Cardiac muscle cell (in vitro differentiated cells and primary cell): Measurements from ENCODE around the gene SH3RF3. TPM values are rescaled to one million over a fixed set of nuclear protein-coding genes. Genes with fewer than 3 reads are reported as not detected.

Experiments
- DNase-seq, 2 donors: peaks; one replicate each; pipeline versions ENCODE4 v3.0.0 to v3.0.0-alpha.2; 2010 to 2017; ENCODE audit warnings: low read depth in 1 of 2, low spot score in 1 of 2
- H3K27ac ChIP-seq: fragments of 200-600 bp; sonication (generic); 2 replicates; pipeline ENCODE4 v1.5.1; 2016
- H3K27me3 ChIP-seq: fragments of 200-600 bp; sonication (generic); 2 replicates; pipeline ENCODE4 v1.6.0; 2016; ENCODE audit warnings: control low read depth
- H3K36me3 ChIP-seq: fragments of 200-600 bp; sonication (generic); 2 replicates; pipeline ENCODE4 v1.5.1; 2016; ENCODE audit warnings: control low read depth
- H3K4me1 ChIP-seq: fragments of 200-600 bp; sonication (generic); 2 replicates; pipeline ENCODE4 v1.8.1; 2017; ENCODE audit warnings: low read depth, mild to moderate bottlenecking, mixed run types
- H3K4me3 ChIP-seq: fragments of 200-600 bp; sonication (generic); 2 replicates; pipeline ENCODE4 v1.5.1; 2016; ENCODE audit warnings: mild to moderate bottlenecking
- H3K9me3 ChIP-seq: fragments of 200-600 bp; sonication (generic); 2 replicates; pipeline ENCODE4 v1.5.1; 2017; ENCODE audit warnings: low read depth, mild to moderate bottlenecking, control low read depth
- polyA plus RNA-seq: library from polyadenylated mRNA; unstranded; fragments of >200 nt; fragmentation: Nextera tagmentation; extraction: Ambion mirVana; gene quantifications from 2 replicates; pipeline ENCODE4 v1.2.1, GENCODE V29; 2016
- total RNA-seq: library from RNA; depleted of rRNA; stranded (reverse); fragments of >200 nt; gene quantifications from 2 replicates; pipeline ENCODE4 v1.2.3, GENCODE V29; 2016
- TF ChIP-seq, protein P1 (sequence below): IDR thresholded peaks from 2 replicates; pipeline ENCODE4 v1.5.1; 2012; ENCODE audit warnings: low read depth, mild to moderate bottlenecking, low read length

The SH3RF3 gene
- total and polyA plus RNA-seq, 2 experiments from 2014 or later, result 1.2 to 1.7 TPM

DNA sequence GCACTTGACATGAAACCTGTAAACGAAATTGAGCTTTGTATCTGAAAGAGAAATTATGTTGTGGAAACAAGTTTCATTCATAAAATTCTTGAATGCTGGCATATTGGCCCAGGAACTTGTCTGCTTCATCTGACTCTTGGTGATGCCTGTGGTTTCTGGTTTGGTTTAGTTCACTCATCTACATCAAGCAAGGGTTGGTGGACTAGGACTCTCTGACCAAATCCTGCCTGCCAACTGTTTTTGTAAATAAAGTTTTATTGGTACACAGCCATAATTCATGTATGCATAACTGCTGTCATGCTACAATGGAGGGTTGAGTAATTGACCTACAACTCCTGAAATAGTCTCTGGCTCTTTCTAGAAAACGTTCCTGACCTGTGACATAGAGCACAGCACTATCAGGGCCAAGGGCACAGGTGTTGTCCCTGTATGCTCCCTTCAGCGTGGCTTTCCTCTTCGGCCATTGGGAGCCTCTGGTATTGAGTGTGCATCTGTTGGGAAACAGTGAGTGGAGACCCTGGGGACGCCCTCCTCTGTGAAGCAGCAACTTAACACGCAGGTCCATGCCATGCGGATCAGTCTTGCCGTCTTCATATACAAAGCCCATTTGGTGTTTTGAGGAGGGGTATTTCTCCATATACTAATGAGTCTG lies 226.3 kb downstream of the SH3RF3 start:
- DNase-seq, result no peak

DNA sequence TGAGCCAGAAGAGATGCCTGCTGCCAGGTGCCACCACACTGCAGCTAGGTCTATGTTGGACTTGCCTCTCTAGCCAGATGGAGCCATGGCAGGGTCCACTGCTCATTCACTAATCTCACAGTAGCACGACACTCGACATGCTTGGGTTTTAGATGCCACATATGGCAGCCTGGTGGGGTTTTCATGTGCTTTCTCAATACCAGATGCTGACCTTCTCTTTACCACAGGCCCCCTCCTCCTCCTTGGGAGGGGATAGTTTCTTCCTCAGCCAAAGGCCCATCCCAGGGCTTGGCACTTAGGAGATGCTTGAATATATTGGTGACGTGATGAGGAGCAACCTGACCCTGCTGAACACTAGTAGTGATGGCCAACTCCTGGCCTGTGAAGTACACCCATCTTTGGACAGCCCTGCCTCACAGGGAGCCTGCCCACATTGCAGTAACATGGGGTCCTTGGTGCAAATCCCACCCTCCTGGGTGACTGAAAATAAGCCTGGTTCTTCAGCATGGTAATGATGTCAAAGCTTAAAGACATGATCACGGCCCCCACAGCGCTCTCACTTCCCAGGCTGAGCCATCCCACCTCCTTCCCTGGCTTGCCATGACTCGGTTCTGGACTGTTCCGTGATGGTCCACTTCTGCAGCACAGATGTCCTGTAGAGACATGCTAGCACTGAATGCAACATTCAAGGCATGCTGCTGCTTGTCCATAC lies 227.5 kb downstream of the SH3RF3 start:
- no peak overlapping the region for H3K27ac ChIP-seq
- H3K36me3 ChIP-seq, result no peaks in the 10 kb centered on the region
- no peaks in the 10 kb centered on the region for H3K9me3 ChIP-seq
- no peaks in the 10 kb centered on the region for H3K27me3 ChIP-seq
- TF ChIP-seq, protein P1, sequence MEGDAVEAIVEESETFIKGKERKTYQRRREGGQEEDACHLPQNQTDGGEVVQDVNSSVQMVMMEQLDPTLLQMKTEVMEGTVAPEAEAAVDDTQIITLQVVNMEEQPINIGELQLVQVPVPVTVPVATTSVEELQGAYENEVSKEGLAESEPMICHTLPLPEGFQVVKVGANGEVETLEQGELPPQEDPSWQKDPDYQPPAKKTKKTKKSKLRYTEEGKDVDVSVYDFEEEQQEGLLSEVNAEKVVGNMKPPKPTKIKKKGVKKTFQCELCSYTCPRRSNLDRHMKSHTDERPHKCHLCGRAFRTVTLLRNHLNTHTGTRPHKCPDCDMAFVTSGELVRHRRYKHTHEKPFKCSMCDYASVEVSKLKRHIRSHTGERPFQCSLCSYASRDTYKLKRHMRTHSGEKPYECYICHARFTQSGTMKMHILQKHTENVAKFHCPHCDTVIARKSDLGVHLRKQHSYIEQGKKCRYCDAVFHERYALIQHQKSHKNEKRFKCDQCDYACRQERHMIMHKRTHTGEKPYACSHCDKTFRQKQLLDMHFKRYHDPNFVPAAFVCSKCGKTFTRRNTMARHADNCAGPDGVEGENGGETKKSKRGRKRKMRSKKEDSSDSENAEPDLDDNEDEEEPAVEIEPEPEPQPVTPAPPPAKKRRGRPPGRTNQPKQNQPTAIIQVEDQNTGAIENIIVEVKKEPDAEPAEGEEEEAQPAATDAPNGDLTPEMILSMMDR, result no peak
- H3K4me1 ChIP-seq, result no peaks in the 10 kb centered on the region
- H3K4me3 ChIP-seq, result no peak overlapping the region
- DNase-seq, result no peak

More for the DNA sequence above, 226.3 kb downstream of the SH3RF3 start:
- no peak overlapping the region for H3K4me3 ChIP-seq
- H3K4me1 ChIP-seq, result peaks cover 3% of the 10 kb centered on the region
- H3K36me3 ChIP-seq, result no peaks in the 10 kb centered on the region
- TF ChIP-seq, protein P1, result no peak
- no peaks in the 10 kb centered on the region for H3K27me3 ChIP-seq
- H3K27ac ChIP-seq, result no peak overlapping the region
- H3K9me3 ChIP-seq, result no peaks in the 10 kb centered on the region

DNA sequence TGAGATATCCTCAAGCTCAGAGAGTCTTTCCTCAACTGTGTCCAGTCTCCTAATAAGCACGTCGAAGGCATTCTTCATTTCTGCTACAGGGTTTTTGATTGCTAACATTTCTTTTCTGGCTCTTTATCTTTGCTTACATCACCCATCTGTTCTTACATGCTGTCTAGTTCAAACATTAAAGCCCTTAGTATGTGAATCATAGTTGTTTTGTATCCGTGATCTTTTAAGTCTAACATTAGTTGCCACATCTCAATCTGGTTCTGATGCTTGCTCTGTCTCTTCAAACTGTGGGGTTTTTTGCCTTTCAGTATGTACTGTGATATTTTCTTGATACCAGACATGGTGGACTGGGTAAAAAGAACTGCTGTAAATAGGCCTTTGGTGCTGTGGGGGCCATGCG lies 235.2 kb downstream of the SH3RF3 start:
- Histone ChIP-seq H3K4me3 (no peak overlapping the region), H3K27me3 (no peaks in the 10 kb centered on the region), H3K9me3 (no peaks in the 10 kb centered on the region), H3K4me1 (no peaks in the 10 kb centered on the region), H3K27ac (no peak overlapping the region), H3K36me3 (no peaks in the 10 kb centered on the region)
- DNase-seq, result peak in 1 of 2 donors; percentile 19
- TF ChIP-seq, protein P1, result no peak

DNA sequence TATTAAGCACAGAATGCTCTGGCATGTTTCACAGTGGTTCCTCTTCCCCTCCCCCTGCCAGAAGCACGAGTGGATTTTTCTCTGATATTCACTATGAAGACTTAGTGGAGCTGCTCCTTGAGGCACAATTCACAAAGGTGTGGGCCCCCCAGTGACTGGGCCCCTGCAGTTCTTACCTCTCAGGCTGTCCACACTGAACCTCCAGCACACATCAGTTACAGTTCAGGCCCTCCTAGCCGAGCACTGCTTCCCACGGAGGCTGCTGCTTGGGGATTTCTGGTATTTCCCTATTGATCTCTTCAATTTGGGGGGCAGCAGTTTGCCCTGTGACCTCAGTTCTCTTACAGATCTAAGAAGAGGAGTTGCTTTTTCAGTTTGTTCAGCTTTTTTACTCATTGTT lies 236.1 kb downstream of the SH3RF3 start:
- H3K27me3 ChIP-seq, result no peaks in the 10 kb centered on the region
- DNase-seq, result no peak

DNA sequence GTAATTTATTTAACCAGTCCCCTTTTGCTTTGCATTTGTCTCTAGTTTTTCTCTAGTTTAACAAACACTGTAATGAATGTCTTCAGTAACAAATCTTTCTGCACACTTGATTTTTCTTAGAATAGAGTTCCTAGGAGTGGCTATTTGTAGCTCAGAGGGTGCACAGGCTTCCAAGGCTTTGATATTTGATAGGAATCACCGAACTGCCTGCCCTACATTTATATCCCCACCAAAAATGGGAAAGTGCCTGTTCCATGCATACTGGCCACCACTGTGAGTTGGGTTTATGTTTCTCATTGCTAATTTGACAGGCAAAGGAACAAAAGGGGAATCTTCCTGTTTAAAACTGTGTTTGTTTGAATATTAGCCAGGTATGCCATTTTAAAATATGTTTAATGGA lies 238.7 kb downstream of the SH3RF3 start:
- Histone ChIP-seq H3K4me1 (no peaks in the 10 kb centered on the region), H3K27me3 (peaks cover 10% of the 10 kb centered on the region), H3K36me3 (no peaks in the 10 kb centered on the region), H3K9me3 (no peaks in the 10 kb centered on the region), H3K4me3 (no peak overlapping the region), H3K27ac (no peak overlapping the region)
- TF ChIP-seq, protein P1, result no peak
- no peak for DNase-seq

More for the DNA sequence above, 236.1 kb downstream of the SH3RF3 start:
- no peak overlapping the region for H3K27ac ChIP-seq
- TF ChIP-seq, protein P1, result no peak
- no peak overlapping the region for H3K4me3 ChIP-seq
- H3K36me3 ChIP-seq, result no peaks in the 10 kb centered on the region
- H3K4me1 ChIP-seq, result no peaks in the 10 kb centered on the region
- no peaks in the 10 kb centered on the region for H3K9me3 ChIP-seq
